LNCaP clone FGC (cell line): ENCODE measurements around the gene OPCML.

Source experiments
- DNase-seq: peaks from one replicate; pipeline ENCODE4 v3.0.0-alpha.2; 2011; ENCODE audit warnings: low read depth
- H3K4me3 ChIP-seq: 2 replicates; pipeline ENCODE4 v1.5.1; 2011; ENCODE audit warnings: mild to moderate bottlenecking, low read depth, low read length, control low read depth
- TF ChIP-seq, protein P1 (sequence below): IDR thresholded peaks from 2 replicates; pipeline ENCODE4 v1.5.1; 2012; ENCODE audit warnings: mild to moderate bottlenecking; ENCODE audit not compliant: control insufficient read depth, insufficient read depth; ENCODE audit errors: extremely low read depth

OPCML gene

DNA sequence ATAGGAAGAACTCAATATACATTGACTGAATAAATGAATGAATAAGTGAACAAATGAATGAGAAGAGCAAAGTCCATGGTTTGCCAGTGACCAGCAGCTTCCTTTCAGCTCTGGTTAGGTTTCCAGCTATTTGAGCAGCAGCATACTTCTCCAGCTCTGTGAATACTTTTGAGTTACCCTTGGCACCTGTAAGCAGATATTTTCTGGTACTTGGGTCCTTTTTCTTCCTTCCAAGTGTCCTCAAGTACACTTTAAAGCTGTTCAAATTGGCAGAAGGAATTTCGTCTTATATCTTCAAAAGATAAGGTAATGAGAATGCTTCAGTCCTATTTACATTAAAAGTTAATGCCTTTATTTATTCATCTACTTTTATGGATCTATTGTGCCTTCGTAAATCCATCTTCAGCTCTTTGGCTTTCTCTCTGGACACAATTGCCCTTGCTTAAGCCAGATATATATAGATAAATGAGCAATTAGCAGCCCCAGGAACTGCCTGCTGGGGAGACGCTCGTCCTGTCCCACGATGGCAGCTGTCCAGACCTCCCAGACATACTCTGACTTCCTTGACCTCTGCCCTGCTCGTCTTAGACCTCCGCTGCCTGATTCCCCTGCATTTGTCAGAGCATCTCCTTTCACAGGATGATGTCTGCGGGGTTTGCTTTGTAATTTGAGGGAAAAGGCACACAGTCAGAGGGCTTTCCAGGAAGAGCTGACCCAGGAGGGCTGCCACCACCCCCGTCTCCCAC, 926.3 kb downstream of the OPCML start:
- H3K4me3 ChIP-seq, result no peak overlapping the region
- DNase-seq, result no peak
- TF ChIP-seq, protein P1, sequence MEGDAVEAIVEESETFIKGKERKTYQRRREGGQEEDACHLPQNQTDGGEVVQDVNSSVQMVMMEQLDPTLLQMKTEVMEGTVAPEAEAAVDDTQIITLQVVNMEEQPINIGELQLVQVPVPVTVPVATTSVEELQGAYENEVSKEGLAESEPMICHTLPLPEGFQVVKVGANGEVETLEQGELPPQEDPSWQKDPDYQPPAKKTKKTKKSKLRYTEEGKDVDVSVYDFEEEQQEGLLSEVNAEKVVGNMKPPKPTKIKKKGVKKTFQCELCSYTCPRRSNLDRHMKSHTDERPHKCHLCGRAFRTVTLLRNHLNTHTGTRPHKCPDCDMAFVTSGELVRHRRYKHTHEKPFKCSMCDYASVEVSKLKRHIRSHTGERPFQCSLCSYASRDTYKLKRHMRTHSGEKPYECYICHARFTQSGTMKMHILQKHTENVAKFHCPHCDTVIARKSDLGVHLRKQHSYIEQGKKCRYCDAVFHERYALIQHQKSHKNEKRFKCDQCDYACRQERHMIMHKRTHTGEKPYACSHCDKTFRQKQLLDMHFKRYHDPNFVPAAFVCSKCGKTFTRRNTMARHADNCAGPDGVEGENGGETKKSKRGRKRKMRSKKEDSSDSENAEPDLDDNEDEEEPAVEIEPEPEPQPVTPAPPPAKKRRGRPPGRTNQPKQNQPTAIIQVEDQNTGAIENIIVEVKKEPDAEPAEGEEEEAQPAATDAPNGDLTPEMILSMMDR, result no peak

DNA sequence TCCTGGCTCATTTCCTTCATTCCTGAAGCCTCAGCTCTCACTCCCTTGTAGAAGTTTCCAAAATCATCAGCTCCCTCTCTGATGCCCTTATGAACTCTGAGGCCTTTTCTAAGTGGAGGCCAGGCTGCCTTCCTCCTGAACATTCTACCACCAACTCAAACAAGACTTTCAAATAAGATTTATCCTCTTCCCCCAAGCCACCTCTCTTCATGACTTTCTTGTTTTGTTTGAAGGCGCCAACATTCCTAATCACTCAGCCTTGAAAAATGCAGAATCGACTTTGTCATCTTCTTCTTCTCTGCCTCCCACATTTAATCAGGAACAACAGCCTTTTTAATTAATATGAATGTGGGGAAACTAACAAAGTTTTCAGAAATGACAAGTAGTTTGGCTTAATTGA, 927.9 kb downstream of the OPCML start:
- DNase-seq, result no peak
- H3K4me3 ChIP-seq, result no peak overlapping the region
- TF ChIP-seq, protein P1, result no peak

DNA sequence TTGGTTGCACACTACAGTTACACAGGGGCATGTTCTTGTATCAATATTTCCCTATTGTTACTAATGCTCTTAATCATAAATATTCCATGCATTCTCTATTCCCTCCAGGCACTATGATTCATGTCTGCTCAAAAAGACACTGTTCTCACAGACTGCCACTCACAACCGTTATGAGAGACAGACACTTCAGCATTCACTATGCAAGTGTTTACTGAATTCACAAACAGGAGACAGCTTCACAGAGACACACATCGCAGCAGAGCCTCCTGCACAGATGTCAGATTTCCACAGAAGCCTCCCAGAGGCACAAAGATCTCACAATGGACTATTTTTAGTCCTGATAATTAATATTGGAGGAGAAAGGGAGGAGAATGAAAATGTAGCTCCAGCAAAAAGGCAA, 930.4 kb downstream of the OPCML start:
- H3K4me3 ChIP-seq, result no peak overlapping the region

DNA sequence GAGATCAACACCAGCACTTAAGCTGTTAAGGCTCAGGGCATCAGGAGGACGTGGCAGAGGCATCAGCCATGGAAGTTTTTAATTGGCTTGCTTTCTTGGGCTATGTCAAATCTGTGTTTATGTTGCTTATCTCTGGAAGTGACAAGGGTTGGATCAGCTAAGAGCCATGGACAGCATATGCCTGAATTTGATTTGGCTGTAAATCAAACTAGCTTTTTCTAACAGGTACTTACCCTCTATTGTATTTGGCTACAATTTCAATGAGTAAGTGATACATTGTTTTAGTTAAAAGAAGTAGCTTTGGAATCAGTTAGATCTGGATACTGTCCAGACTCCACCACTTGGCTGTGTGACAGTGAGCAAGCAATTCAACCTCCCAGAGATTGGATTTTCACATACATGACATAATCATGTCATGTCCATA, 936.6 kb downstream of the OPCML start:
- no peak overlapping the region for H3K4me3 ChIP-seq
- DNase-seq, result no peak
- TF ChIP-seq, protein P1, result no peak

More for the DNA sequence above, 930.4 kb downstream of the OPCML start:
- no peak for DNase-seq
- TF ChIP-seq, protein P1, result no peak

DNA sequence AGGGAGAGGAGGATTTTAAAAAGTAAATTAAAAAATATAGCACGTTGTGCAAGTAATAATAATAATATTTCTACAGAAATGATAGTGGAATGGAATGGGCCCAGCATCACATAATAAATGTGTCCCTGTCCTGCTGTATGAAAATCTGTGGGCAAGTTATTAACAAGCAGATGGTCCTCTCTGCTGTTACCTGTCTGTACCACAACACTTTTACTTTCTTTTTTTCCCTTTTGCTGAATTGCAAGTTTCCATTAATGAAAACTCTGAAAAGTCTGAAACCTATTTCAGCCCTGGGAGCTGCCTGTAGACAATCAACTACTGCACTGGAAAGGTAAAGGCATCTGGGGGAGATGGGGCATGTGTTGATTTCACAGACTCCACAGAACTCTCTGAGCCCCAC, 937.1 kb downstream of the OPCML start:
- DNase-seq, result no peak
- TF ChIP-seq, protein P1, result no peak
- H3K4me3 ChIP-seq, result no peak overlapping the region

DNA sequence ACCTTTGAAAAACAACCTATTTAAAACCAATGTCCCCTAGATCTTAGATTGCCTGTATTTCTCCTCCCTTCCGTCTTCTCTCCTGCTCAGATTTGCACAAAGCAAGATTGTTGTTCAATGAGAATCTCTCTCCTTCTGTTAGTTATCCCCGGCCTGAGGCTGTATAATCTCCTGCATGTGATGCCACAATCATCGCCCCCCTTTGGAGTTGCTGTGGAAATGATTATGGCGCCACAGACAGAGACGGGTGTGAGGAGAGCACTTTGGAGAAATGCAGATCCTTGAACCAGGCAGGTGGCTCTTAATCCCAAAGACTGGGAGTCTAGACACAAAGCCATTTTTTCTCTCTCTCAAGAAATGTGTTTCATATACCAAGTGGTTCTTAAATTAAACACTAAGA, 941.3 kb downstream of the OPCML start:
- no peak overlapping the region for H3K4me3 ChIP-seq
- TF ChIP-seq, protein P1, result no peak
- no peak for DNase-seq

DNA sequence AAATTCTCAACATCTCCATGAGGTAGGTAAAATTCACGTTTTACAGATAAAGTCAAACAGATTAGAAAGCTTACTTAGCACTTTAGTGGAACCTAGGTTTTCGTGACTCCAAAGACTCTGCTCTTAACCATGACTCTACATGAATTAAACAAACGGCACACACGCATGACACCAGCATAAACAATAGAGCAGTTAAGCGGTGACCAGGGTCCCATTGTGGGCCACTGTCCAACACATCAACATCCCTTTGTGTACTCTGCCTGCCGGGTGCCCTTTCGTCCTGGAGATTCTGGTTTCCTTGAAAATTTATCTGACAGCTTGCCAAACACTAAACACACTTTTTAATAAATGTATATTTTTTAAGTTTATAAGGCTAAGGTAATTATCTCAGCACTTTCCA, 941.7 kb downstream of the OPCML start:
- no peak for DNase-seq
- TF ChIP-seq, protein P1, result no peak
- no peak overlapping the region for H3K4me3 ChIP-seq
